Measurements from ENCODE around the gene BTNL2. TPM values are rescaled to one million over a fixed set of nuclear protein-coding genes. Genes with fewer than 3 reads are reported as not detected.

BTNL2 gene
- total RNA-seq, 1 experiment from 2014 or later: not detected

DNA sequence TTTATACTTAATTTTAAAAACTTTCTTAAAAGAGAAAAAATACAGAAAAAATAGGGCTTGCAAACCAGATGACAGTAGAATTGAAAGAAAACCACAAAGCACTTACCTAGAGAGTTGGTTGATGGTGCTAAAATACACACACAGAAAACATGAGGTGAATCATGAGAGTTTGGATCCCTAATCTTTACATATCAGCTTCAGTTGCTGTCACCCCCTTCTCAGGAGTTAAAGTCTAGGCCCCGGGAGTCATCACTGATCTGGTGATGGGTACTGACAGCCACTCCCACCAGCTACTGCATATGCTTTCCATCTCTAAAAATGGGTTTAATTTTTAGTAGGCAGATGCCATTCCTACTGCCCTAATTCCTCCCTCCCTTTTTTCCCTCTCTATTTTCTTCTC lies 52.0 kb downstream of the BTNL2 start:
- Histone ChIP-seq H3K79me1 (ENCODE audit: insufficient read depth, low read depth, low read length, poor library complexity, severe bottlenecking) (no peaks in the 10 kb centered on the region), H3K27me3 (ENCODE audit: insufficient read depth, low read length) (no peaks in the 10 kb centered on the region), H3K9me3 (ENCODE audit: control insufficient read depth, low read depth, low read length) (no peaks in the 10 kb centered on the region), H3K23me2 (ENCODE audit: insufficient read length, low read depth, low read length, poor library complexity, severe bottlenecking) (no peaks in the 10 kb centered on the region), H3K4me2 (ENCODE audit: insufficient read depth, insufficient read length, low read length) (no peak overlapping the region), H3K18ac (ENCODE audit: insufficient read length, low read depth, low read length) (no peak overlapping the region), H3K27ac (ENCODE audit: insufficient read length, low read depth, low read length) (no peak overlapping the region), H2AK5ac (ENCODE audit: insufficient read length, low read length) (no peak overlapping the region), H3K79me2 (ENCODE audit: insufficient read depth, low read length) (no peaks in the 10 kb centered on the region), H2BK5ac (ENCODE audit: insufficient read length, low read length) (no peak overlapping the region), H3K14ac (ENCODE audit: insufficient read depth, low read length) (no peak overlapping the region), H3K9ac (ENCODE audit: extremely low read depth, insufficient read length, low read length) (no peak overlapping the region), H4K20me1 (ENCODE audit: control insufficient read depth, insufficient read depth, insufficient read length) (no peaks in the 10 kb centered on the region), H3K23ac (ENCODE audit: insufficient read length, low read depth, low read length) (no peak overlapping the region), H2AFZ (ENCODE audit: low read length) (no peak overlapping the region), H2BK20ac (ENCODE audit: low read depth, low read length, poor library complexity, severe bottlenecking) (no peak overlapping the region), H4K91ac (ENCODE audit: insufficient read length, low read depth, low read length) (no peak overlapping the region), H2BK120ac (ENCODE audit: low read depth, low read length, poor library complexity, severe bottlenecking) (no peak overlapping the region), H3K4ac (ENCODE audit: low read depth, low read length) (no peak overlapping the region), H4K8ac (replicated peaks; ENCODE audit: insufficient read length, low read depth, low read length) (no peak overlapping the region), H4K5ac (ENCODE audit: insufficient read length, low read depth, low read length) (no peak overlapping the region), H3K4me1 (ENCODE audit: insufficient read depth, low read length) (no peaks in the 10 kb centered on the region), H3T11ph (ENCODE audit: low read length) (no peak overlapping the region), H2BK12ac (ENCODE audit: insufficient read length, low read depth, low read length) (no peak overlapping the region), H3K56ac (ENCODE audit: insufficient read length, low read depth, low read length) (no peak overlapping the region), H2BK15ac (ENCODE audit: low read depth, low read length) (no peak overlapping the region)
- Mint-ChIP-seq H3K27ac (0 out of 7 replicates have a peak overlapping the region, but pooled peaks of 1 of the 3 experiments have one; percentile 4), H3K4me1 (no peaks in the 10 kb centered on the region), H3K4me3 (no peak overlapping the region), H3K36me3 (ENCODE audit: insufficient read depth in 1 of 3, low read depth in 3 of 3) (no peaks in the 10 kb centered on the region), H3K27me3 (ENCODE audit: low read depth) (no peaks in the 10 kb centered on the region), H3K9me3 (no peaks in the 10 kb centered on the region; a peak in 1 of 5 replicates)
- no peak for DNase-seq
- WGBS (ENCODE audit: extremely low coverage, insufficient read length, low lambda C conversion rate): no CpG with 5 or more reads among the region's 1 CpG
- TF ChIP-seq, protein P1, sequence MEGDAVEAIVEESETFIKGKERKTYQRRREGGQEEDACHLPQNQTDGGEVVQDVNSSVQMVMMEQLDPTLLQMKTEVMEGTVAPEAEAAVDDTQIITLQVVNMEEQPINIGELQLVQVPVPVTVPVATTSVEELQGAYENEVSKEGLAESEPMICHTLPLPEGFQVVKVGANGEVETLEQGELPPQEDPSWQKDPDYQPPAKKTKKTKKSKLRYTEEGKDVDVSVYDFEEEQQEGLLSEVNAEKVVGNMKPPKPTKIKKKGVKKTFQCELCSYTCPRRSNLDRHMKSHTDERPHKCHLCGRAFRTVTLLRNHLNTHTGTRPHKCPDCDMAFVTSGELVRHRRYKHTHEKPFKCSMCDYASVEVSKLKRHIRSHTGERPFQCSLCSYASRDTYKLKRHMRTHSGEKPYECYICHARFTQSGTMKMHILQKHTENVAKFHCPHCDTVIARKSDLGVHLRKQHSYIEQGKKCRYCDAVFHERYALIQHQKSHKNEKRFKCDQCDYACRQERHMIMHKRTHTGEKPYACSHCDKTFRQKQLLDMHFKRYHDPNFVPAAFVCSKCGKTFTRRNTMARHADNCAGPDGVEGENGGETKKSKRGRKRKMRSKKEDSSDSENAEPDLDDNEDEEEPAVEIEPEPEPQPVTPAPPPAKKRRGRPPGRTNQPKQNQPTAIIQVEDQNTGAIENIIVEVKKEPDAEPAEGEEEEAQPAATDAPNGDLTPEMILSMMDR (conservative IDR thresholded peaks at IDR 0.05): no peak
